GM13977 (cell line): ENCODE data around the gene SCYGR1.

Experiments used
- DNase-seq: peaks from one replicate; pipeline ENCODE4 v3.0.0; 2012; ENCODE audit warnings: low spot score
- in situ Hi-C: fragments of 300-500 bp; cut with MboI; formaldehyde crosslinking; loops from one replicate; pipeline ENCODE4 v1.12.0; 2022; ENCODE audit warnings: low sequenced_read_pairs, low pct_unique_long_range_greater_than_20kb, mixed read lengths, inconsistent platforms; ENCODE audit not compliant: unreplicated experiment
- TF ChIP-seq, protein P1 (sequence below): IDR thresholded peaks from 2 replicates; pipeline ENCODE4 v1.5.1; 2012; ENCODE audit warnings: mild to moderate bottlenecking, control low read depth; ENCODE audit not compliant: insufficient read depth; ENCODE audit errors: extremely low read depth, missing control alignments

SCYGR1 gene

DNA sequence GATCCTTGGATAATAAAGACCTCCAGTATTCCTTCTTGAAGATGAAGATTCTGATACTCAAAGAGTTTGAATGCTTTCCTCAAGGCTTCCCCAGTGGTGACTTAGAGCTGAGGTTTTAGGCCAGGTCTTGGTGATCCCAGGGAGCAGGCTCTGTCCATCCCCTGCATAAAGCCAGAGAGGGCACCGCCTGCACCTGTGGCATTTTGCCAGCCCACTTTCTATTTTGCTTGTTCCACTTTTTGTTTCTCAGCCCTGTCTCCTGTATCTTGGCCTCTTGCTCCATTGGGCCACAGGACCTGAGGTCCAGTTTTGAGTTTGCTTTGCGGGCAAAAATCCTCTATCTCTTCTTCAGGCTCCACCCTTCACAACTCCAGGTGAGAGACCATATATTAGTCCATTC lies 6.7 kb upstream of the SCYGR1 start:
- TF ChIP-seq, protein P1, sequence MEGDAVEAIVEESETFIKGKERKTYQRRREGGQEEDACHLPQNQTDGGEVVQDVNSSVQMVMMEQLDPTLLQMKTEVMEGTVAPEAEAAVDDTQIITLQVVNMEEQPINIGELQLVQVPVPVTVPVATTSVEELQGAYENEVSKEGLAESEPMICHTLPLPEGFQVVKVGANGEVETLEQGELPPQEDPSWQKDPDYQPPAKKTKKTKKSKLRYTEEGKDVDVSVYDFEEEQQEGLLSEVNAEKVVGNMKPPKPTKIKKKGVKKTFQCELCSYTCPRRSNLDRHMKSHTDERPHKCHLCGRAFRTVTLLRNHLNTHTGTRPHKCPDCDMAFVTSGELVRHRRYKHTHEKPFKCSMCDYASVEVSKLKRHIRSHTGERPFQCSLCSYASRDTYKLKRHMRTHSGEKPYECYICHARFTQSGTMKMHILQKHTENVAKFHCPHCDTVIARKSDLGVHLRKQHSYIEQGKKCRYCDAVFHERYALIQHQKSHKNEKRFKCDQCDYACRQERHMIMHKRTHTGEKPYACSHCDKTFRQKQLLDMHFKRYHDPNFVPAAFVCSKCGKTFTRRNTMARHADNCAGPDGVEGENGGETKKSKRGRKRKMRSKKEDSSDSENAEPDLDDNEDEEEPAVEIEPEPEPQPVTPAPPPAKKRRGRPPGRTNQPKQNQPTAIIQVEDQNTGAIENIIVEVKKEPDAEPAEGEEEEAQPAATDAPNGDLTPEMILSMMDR = no peak
- no peak for DNase-seq

DNA sequence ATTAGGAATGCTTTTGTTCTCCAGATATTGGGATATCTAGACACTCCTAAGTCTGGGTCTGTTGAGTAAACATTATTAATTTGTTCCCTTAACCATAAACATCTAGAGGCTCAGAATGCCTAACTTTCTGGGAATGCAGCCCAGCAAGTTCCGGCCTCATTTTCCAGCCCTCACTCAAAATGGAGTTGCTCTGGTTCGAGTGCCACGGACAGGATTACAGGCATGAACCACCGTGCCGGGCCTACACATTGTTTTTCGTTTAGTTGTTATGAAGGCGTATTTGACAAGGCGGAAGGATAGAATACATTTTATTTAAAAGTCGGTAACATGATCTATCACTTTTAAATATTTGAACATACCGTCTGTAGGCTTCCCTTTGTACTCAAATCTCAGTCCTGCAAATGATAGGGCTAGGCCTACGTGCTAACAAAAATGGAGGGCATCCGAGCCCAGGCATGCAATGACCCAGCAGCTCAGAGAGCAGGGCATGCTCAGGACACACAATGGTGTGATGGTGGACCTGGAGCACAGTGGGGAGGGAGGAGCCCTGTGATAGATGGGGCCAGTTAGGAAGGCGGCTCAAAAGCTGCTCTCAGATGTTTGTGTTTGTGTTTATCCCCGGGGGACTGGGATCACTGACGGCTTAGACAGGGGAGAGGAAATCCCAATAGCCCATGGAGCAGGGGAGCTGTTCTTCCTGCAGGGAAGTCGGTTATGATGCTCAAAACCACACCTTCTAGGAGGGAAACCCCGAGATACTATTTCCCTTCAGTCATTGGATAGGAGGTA lies 2.9 kb upstream of the SCYGR1 start:
- no peak for DNase-seq
- TF ChIP-seq, protein P1 = no peak
- in situ Hi-C loops = no loop called here

More for the DNA sequence above, 6.7 kb upstream of the SCYGR1 start:
- in situ Hi-C loops = no loop called here

DNA sequence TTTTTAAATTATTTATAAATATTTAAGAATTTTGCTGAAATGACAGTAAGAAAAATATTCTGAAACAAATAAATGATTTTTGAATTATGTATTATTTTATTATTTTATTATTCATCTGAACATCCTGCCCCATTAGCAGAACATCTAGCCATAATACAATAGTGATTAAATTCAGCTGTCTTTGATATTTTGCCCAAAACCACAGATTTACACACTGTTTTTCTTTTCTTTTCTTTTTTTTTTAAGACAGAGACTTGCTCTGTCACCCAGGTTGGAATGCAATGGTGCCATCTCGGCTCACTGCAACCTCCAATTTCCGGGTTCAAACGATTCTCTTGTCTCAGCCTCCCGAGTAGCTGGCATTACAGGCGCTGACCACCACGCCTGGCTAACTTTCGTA lies 1.9 kb upstream of the SCYGR1 start:
- TF ChIP-seq, protein P1 = no peak

DNA sequence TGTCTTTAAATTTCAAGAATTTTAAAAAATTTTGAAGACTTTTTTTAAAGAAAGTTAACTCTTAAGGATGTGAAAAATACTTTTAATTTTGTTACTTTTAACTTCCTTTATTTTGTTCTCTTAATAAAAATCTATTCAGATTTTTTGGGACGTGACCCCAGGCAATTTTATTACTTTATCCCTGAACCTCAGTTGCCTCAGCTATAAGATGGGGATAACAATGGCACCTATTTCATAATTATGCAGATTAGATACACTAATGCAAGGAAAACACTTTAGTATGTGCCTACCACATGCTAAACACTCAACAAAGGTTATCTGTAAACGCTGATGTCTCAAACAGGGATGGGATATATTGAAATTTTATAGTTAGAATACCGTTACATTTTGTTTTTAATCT lies 1.5 kb upstream of the SCYGR1 start:
- DNase-seq = no peak
- in situ Hi-C loops = no loop called here
- TF ChIP-seq, protein P1 = no peak

More for the DNA sequence above, 1.9 kb upstream of the SCYGR1 start:
- DNase-seq = no peak
- in situ Hi-C loops = no loop called here

DNA sequence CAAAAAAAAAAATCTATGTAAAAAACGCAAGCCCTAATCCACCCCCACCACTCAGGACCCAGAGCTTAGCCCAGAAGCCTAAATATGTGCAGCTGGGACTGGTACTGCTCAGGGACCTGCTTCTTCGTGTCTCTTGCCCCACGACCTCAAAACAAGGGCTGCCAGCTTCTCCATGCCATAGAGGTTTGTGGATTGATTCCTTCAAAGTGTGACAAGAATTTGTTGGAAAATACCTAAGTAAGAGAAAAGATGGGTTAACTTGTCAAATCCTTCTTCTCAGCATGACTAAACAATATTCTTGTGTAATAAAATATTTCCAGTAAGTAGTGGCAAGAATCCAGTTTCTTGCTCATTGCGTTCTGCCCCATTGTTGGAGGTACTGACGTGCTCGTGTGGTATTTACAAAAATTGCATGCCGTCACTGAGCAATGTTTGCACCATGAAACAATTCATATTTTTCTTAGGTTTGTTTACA lies 825 bp upstream of the SCYGR1 start:
- in situ Hi-C loops = no loop called here
- TF ChIP-seq, protein P1 = no peak
- no peak for DNase-seq

DNA sequence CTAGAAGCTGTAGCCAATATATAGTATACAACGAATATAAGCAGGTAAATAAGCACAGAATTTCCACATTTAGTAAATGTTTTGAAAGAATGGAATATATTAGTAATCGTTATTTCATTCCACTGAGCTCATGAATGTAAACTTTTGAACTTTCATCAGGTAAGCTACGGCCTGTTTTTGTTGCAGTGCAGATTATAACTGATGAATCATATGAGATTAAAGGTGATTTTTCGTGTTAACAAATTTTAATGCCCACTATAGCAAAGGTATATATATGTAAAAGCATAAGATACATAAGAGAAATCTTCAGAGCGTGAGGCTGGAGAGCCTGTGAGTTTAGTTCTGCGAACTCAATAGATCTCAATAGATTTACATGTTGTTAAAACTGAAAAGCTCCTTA lies 1.1 kb downstream of the SCYGR1 start:
- in situ Hi-C loops = no loop called here
- no peak for DNase-seq
- TF ChIP-seq, protein P1 = no peak
